ENCODE data around the gene MTA3.
"Not testable (repeated sequence)": the region's sequence is repeated elsewhere in the genome, so short reads cannot be mapped to it uniquely, and the experiment has no call there.

MTA3 gene

DNA sequence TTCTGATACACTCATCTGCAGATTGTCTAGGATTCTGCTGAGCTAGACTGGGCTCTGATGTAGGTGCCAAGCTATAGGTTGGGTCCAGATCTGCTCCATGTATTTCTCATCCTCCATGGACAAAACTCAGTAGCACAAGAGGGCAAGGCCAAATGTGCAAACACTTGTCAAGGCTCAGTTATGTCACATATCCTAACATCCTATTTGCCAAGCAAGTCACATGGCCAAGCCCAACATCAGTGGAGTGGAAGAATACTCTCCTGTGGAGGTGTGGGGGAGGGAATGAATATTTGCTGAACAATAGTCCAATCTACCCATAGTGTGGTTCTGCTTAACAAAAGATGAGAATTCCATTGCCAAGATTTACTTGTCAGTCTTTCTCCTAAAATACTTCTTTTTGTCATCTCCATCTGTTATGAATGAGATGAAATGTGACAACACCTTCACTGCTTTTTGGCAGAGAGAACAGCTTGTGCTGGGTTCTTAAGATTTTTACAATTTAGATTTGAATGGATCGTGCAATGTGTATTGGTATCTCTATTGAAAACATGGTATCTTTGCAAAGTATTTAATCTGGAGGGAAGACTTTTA is 105.7 kb downstream of the MTA3 start:
- DNase-seq = no peak

DNA sequence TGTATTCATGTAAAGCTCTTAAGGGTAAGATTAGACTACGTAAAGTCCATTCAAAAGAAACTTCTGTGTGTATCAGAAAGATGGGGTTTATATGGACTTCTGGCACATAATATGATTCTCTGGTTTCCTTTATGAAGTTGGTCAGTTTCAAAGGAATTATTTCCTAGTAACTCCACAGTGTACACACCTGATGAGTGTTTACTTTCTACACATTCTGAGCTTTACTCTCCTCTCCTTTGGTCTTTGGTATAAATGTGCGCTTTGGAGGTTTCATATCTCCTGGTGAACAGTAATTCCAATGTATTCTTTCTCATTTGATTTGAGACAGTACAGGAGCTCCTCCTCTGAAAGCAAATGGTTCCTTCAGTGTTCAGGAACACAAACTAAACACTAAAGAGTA is 107.4 kb downstream of the MTA3 start:
- DNase-seq = no peak

DNA sequence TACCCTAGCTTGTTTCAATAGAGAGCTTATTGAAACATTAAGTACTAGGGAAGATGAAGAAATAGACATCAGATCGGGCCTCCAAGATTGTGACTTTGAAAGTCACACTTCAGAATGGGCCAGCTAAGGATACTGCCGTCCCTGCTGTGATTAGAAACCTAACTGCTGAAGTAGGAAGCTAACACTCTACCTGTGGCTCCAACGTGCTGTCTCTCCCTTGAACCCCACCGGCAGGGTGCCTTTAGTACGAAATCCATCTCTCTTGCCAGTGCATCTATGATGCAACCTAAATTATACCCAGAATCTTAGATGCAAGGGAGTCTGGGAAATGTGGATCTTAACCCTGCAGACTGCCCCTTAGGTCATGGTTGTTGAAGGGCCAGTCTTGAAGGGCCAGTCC is 116.9 kb downstream of the MTA3 start:
- no peak for DNase-seq

DNA sequence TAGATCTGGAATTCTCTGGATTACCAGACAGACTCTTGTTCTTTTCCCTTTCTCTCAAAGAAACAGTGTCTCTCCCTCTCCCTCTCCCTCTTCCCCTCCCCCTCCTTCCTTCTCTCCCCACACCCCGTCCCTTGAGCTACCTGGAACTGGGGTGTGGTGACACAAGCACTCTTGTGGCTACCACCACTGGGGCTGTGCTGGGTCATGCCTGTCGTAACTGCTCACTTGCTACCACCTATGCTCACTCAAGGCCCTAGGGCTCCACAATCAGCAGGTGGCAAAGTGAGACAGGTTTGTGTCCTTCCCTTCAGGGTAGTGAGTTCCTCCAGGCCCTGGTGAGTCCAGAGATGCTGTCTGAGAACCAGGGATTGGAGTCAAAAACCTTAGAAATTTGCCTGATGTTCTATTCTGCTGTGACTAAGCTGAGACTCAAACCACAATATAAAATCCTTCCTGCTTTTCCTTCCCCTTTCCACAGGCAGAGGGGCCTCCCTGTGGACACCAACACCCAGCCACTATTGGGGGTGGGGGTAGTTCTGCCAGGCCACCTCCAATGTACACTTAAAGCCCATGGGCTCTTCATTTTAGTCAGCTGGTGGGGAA is 124.7 kb downstream of the MTA3 start:
- no peak for DNase-seq

DNA sequence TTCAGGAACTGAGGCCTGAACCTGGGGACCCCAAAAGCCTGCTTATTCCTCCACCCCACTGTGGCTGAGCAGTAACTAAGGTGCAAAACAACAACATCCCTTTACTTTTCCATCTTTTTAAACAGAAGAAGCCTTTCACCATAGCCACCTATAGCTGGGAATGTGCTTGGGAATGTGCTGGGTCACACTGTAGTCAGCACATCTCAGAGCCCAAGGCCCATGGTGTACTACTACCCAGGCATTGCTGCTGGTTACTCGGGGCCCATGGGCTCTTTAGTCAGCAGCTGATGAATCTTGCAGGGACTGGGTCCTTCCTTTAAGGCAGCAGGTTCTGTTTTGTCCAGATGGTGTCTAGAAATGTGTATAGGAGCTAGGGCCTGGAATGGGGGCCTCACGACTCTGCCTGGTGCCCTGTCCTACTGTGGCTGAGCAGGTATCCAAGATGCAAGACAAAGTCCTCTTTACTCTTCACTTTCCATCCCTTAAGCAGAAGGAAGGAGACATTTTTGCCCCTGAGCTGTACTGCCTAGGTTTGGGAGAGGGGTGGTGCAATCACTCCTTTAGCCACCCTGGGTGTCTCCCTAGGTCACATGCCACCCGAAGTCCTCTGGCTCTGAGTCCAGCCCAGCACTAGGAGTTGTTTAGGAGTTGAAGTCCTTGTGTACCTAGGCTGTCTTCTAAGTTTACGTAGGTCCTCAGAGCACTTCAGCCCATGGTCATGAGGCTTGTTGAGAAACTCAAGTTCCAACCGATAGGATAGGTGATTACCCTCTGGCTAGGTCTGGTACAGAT is 125.5 kb downstream of the MTA3 start:
- DNase-seq = no peak

DNA sequence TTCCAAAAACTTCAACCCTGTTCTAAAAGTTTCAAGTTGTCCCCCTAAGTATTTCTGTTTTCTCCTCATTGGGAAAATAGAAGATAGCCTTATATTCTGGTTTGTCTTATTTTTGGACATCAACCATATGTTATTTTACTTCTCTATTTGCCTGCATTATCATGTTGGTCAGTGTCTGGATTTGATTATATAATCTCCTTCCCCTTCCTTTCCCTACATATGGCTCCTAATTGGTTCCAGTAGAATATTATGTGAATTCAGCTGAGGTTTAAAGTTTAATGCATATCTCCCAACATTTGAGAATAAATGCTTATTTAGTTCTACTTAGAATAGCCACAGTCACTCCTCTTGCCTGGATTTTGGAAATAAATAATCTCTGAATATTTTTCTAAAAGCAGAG is 128.6 kb downstream of the MTA3 start:
- no peak for DNase-seq

DNA sequence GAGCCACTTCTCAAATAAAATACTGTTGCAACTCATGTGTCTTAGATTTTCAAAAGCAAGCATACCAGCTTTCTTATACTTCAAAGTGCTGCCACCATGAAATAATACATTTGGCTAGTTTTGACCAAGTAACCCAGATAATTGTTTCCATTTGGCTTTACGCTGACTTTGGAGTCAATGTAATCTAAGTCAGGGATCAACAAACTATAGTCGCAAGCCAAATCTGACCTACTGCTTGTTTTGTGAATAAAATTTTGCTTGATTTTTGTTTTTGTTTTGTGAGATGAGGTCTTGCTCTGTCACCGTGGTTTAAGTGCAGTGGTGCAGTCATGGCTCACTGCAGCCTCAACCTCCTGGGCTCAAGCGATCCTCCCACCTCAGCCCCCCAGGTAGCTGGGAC is 130.5 kb downstream of the MTA3 start:
- no peak for DNase-seq

DNA sequence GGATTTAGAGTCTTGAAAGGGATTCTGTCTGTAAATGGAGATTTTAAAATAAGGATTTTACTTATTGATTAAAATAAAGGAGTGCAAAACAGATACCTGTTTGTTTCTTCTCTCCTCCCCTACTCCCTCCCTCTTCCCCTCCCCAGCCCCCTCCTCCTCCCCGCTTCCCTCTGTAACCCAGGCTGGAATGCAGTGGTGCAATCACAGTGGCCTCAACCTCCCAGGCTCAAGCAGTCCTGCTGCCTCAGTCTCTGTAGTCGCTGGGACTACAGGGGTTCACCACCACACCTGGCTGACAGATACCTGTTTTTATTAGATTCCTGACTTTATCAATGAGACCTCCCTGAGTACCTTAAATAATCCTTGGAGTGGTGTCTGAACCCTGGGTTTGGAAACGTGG is 138.4 kb downstream of the MTA3 start:
- DNase-seq = no peak

DNA sequence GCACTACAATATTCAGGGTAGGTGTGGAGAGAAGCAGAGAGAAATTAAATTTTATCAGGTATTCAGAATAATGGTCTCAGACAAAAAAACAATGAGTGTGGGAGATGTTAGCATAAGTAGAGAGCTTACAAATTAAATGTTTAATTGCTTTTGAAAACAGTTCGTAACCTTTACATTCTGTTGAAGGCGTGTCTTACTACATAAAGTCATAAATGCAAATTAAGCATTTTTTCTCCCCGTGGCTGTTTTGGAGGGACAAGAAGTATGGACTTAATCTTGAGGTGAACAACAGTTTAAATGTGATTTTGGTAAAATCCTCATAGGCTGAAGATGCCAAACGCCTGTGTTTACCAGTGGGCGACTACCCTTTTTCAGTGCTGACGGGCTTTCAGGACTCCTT is 139.7 kb downstream of the MTA3 start:
- DNase-seq = no peak

DNA sequence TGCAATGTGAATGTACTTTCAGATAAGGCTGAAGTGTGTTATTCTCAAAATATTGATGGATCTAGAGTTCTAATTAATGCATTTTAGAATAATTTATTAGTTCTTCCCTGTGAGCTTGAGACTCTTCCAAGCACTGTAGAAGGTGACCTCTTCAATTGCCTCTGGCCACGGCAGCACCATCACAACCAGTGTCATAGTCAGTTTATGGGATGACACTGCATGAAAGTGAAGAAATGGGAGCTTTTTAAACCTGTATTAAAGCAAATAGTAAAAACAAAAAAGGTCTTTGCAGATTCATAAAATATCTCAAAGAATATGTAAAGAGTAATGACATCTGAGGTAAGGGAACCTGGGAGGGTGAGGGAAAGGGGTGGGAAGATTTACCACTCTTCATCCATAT is 143.5 kb downstream of the MTA3 start:
- DNase-seq = no peak

DNA sequence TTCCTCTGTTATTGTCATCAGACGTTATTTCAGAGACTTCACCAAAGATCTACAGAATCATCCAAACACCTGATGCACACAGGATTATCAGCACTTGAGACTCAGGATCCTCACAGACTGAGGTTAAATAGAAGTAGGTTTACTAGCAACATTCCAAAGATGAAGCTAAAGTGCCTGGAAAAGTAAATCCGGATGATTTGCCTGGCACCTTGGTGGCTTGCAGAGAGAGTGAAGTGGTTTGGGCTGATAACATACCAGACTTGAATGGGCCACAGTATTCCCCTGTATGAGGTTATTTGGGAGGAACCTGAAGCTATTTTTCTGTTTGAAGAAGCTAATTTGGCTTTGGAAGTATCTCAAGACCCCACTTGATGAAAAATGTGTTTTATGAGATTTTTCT is 144.5 kb downstream of the MTA3 start:
- DNase-seq = no peak

DNA sequence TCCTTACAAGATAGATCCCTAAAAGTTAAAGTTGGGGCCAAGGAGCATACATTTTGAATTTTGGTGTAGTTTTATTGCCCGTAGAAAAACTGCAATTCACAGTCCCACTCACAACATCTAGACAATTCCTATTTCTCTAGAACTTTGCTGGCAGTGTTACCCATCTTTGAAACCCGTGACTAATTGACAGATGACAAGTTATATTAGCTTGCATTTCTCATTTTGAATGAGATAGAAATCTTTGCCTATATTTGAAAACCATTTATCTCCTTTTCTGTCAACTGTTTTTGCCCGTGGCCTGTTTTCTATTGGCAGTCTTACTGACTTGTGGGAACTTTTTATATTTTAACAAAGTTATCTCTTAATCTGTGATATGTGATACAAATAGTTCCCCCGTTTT is 145.5 kb downstream of the MTA3 start:
- no peak for DNase-seq

DNA sequence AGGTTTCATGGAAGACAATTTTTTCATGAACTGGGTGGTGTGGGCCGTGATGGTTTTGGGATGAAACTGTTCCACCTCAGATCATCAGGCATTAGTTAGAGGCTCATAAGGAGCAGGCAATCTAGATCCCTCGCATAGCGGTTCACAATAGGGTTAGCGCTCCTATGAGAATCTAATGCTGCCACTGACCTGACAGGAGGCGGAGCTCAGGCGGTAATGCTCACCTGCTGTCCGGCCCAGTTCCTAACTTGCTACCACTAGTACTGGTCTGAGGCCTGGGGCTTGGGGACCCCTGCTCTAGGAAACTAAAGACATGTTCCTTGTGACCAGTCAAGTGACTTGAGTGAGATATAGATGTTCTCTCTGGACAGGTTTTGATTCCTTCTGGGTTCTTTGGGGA is 146.3 kb downstream of the MTA3 start:
- no peak for DNase-seq

DNA sequence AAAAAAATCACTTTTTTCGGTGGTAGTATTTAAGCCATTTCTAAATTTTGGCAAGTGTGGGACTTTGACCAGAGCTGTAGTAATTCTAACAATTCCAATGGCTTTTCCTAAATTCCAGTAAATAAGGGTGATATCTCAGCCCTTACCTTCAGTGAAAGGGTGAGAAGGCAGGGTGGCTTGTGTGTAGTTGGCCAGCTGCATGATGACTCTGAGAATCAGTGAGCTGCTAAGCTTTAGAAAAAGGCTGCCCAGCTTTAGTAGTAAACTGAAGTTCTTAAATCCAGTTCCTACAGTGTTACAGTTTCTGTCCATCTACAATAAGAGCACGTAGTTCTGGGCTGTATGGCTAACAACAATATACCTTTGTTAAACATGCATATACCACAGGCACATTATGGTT is 153.5 kb downstream of the MTA3 start:
- DNase-seq = no peak

DNA sequence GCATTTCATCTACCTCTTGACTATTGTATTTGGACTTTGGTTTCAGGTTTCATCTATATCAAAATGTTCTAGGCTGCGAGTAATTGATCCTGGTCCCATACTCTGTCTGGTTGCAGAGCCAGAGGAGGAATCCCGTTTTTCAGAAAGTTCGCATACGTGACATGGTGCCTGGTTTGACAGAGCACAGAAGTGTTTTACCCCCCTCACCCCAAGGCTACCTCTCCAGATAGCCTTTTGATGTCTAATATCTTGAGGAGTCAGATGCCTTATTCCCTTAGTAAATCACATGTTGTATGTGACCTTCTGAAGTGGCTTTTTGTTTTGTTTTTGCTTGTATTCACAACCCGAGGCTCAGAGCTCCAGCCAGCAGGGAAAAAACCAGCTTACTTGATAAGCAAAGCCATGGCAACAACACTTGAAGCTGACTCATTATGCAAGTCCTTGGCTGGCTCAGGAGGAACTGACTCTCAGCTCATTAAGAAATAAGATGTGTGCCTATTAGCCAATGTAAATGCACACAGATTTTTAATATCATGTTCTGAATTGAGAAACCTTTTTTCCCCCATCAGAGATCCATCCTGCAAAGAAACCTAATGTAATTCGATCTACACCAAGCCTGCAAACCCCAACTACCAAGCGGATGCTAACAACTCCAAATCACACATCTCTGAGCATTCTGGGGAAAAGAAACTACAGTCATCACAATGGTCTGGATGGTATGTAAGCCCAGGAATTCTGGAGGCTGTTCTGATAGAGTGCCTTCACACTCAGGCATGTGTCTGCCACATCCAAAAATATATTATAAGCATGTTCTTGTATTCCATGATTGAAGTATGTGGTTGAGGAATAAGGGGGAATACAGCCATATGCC is 154.1 kb downstream of the MTA3 start:
- no peak for DNase-seq

DNA sequence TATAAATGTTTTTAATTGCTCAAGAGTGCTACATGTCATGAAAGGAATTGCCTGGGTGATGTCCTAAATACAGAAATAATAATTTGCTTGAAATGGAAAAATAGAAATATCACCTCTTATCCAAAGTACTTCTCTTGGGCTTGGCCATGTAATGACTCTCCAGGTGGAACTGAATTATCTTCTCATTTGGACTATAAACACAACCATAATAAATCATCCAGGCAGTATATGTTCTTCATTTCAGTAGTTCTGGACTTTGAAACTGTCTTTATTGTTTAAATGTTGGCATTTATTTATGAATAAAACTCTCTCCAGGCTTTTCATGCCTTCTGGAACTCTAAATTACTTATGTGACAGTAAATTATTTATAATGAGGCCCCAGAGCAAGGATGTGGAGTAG is 155.0 kb downstream of the MTA3 start:
- no peak for DNase-seq

DNA sequence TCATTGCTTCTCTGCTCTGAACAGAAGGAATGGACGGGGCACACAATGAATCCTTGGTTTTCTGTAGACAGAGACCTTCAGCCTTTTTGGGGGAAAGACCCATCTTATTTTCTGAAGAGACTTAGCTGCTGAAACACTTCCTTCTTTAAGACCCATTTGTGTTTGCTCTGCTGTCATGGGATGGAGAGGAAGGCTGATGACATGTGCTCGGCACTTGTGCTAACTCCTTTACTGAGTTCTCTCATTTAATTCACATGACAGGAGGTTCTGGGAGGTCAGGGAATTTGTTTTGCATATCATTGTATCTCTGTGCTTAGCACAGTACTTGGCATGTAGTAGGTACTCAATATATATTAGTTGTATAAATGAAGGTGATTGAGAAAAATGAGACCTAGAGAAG is 156.5 kb downstream of the MTA3 start:
- DNase-seq = no peak

DNA sequence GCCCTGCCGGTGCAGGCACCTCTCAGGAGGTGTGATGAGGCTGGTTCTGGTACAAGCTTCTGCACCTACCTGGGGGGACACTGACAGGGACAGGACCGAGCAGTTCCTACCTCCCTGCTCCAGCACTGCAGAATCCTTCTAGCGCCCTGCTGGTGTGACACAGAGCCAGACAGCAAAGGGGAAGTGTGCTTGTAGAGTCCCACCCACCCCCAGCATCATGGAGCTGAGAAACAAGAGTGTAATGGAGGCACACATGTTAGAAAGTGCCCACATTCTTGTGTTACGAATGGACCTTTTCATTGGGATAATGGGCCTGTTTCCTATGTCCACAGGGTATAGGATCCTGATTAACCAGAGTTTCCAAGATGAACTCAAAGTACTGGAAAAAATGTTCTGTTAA is 157.2 kb downstream of the MTA3 start:
- no peak for DNase-seq

DNA sequence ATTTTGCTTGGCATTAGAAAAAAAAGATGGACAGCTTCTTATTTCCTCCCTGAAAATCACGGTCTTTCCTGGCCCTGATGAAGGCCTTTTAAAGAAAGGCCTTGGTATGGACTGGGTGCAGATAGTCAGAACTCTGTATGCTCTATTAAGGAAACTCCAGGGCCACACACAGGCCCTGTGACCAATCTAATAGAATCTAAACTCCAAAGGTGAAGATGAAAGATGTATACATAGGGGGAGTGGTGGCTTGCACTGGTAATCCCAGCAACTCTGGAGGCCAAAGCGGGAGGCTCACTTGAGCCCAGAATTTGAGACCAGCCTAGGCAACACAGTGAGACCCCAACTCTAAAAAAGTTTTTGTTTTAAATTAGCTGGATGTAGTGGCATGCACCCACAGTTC is 158.2 kb downstream of the MTA3 start:
- no peak for DNase-seq

DNA sequence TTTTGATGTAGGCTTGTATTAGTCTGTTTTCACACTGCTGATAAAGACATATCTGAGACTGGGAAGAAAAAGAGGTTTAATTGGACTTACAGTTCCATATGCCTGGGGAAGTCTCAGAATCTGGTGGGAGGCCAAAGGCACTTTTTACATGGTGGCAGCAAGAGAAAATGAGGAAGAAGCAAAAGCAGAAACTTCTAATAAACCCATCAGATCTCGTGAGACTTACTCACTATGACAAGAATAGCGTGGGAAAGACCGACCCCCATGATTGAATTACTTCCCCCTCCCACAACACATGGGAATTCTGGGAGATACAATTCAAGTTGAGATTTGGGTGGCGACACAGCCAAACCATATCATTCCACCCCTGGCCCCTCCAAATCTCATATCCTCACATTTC is 162.9 kb downstream of the MTA3 start:
- not testable (repeated sequence) for DNase-seq

DNA sequence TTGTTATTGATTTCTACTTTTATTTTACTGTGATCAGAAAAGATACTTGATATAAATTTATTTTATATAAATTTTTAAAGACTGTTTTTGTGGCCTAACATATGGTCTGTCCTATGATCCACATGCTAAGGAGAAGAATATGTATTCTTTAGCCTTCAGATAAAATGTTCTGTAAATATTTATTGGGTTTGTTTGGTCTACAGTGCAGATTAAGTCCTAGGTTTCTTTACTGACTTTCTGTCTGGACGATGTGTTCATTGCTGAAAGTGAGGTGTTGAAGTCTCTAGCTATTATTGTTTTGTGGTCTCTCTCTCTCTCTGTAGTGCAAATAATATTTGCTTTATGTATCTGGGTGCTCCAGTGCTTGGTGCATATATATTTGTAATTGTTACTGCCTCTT is 165.4 kb downstream of the MTA3 start:
- DNase-seq = no peak

DNA sequence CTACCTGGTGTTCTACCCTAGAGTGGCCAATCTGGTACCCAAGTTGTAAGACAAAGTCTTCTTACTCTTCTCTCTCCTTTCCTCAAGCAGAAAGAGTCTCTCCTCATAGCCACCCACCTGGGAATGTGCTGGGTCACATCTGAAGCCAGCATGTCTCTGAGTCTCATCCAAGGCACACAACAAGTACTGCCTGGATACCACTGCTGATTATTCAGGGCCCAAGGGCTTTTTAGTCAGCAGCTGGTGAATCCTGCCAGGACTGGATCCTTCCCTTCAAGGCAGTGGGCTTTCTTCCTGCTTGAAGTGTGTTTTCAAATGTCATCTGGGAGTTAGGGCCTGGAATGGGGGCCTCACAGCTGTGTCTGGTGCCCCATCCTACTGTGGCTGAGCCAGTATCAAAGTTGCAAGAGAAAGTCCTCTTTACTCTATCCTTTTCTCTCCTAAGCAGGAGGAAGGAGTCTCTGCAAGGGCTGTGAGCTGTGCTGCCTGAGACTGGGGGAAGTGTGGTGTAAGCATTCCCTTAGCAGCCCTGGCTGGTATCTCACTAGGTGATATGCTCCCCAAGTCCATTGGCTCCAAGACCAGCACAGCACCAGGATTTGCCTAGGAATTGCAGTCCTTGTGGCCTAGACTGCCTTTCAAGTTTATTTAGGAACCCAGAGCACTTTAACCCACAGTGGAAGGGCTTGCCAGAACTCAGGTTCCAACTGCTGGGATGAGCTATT is 168.3 kb downstream of the MTA3 start:
- DNase-seq = no peak

DNA sequence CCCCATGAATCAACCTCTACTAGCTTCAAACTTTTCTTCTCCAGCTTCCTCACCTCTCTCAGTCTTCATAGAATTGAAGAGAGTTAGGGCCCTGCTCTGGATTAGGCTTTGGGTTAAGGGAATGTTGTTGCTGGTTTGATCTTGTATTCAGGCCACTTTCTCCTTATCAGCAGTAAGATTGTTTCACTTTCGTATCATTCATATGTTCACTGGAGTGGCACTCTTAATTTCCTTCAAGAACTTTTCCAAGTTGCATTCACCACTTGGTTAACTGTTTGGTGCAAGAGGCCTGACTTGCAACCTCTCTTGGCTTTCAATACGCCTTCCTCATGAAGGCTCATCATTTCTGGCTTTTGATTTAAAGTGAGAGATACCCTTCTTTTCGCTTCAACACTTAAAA is 172.7 kb downstream of the MTA3 start:
- DNase-seq = no peak

All from retina (tissue), 1 donor.